ENCODE measurements around the gene CHAD.

The CHAD gene

GRCh38 chr17:50443505-50443974 lies 25.1 kb downstream of the CHAD start:
- no peak overlapping the region for H3K4me3 ChIP-seq (ENCODE audit: low read depth, low read length)
- in situ Hi-C loops (cut with HindIII; ENCODE audit: low pct_ligation_motif_present, low sequenced_read_pairs) = no loop called here
- H3K27me3 ChIP-seq (replicated peaks) = no peaks in the 10 kb centered on the region
- H3K36me3 ChIP-seq (replicated peaks) = no peaks in the 10 kb centered on the region
- H3K27ac ChIP-seq = no peak overlapping the region
- no peak for TF ChIP-seq CTCF (IDR thresholded peaks at IDR 0.05; ENCODE audit: low read depth, low read length, missing control alignments)
- DNase-seq = no peak

GRCh38 chr17:50440838-50441829 lies 27.5 kb downstream of the CHAD start:
- DNase-seq = no peak
- in situ Hi-C loops (cut with HindIII; ENCODE audit: low pct_ligation_motif_present, low sequenced_read_pairs) = no loop called here
- no peak overlapping the region for H3K4me3 ChIP-seq (ENCODE audit: low read depth, low read length)
- no peaks in the 10 kb centered on the region for H3K36me3 ChIP-seq (replicated peaks)
- no peaks in the 10 kb centered on the region for H3K27me3 ChIP-seq (replicated peaks)
- H3K27ac ChIP-seq = no peak overlapping the region
- TF ChIP-seq CTCF (IDR thresholded peaks at IDR 0.05; ENCODE audit: low read depth, low read length, missing control alignments) = no peak

GRCh38 chr17:50440172-50440837 lies 28.4 kb downstream of the CHAD start:
- in situ Hi-C loops (cut with HindIII; ENCODE audit: low pct_ligation_motif_present, low sequenced_read_pairs) = no loop called here
- Histone ChIP-seq H3K36me3 (replicated peaks) (no peaks in the 10 kb centered on the region), H3K27me3 (replicated peaks) (no peaks in the 10 kb centered on the region), H3K27ac (no peak overlapping the region), H3K4me3 (ENCODE audit: low read depth, low read length) (no peak overlapping the region)
- TF ChIP-seq CTCF (IDR thresholded peaks at IDR 0.05; ENCODE audit: low read depth, low read length, missing control alignments) = no peak
- no peak for DNase-seq

GRCh38 chr17:50439008-50439407 lies 29.7 kb downstream of the CHAD start:
- H3K27me3 ChIP-seq (replicated peaks) = no peaks in the 10 kb centered on the region
- TF ChIP-seq CTCF (IDR thresholded peaks at IDR 0.05; ENCODE audit: low read depth, low read length, missing control alignments) = no peak
- no peak overlapping the region for H3K4me3 ChIP-seq (ENCODE audit: low read depth, low read length)
- in situ Hi-C loops (cut with HindIII; ENCODE audit: low pct_ligation_motif_present, low sequenced_read_pairs) = no loop called here
- no peaks in the 10 kb centered on the region for H3K36me3 ChIP-seq (replicated peaks)
- no peak overlapping the region for H3K27ac ChIP-seq
- no peak for DNase-seq

GRCh38 chr17:50437409-50437808 lies 31.3 kb downstream of the CHAD start:
- no peak overlapping the region for H3K27ac ChIP-seq
- H3K4me3 ChIP-seq (ENCODE audit: low read depth, low read length) = no peak overlapping the region
- no peaks in the 10 kb centered on the region for H3K36me3 ChIP-seq (replicated peaks)
- in situ Hi-C loops (cut with HindIII; ENCODE audit: low pct_ligation_motif_present, low sequenced_read_pairs) = no loop called here
- H3K27me3 ChIP-seq (replicated peaks) = no peaks in the 10 kb centered on the region
- DNase-seq = no peak
- TF ChIP-seq CTCF (IDR thresholded peaks at IDR 0.05; ENCODE audit: low read depth, low read length, missing control alignments) = no peak
